Measurements from ENCODE around the gene RNF213.

The RNF213 gene

DNA sequence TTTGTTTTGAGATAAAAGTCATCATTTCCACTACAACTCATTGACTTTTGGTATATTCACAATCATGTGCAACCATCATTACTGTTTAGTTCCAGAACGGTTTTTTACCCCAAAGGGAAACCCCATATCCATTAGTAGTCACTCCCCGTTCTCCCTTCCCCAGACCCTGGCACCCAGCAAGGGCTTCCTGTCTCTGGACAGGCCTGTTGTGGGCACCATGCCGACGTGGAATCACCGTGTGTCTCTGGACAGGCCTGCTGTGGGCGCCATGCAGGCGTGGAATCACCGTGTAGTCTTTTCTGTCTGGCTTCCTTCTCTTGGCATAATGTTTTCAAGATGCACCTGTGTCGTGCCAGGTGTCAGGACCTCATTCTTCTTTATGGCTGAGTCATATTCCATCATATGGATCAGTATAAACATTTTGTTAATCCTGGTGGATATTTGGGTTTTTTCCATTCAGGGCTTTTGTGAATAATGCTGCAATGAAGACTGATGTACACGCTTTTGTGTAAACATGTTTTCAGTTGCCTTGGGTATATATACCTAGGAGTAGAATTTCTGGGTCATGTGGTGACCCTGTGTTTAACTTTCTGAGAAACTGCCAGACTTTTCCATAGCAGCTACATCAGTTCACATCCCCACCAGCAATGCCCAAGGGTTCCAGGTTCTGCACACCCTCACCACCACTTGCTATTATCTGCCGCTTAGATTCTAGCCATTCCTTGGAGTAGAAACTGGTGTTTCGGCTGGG, 173.4 kb downstream of the RNF213 start:
- no peaks in the 10 kb centered on the region for H3K9me3 ChIP-seq (ENCODE audit: insufficient read depth, low read length)
- no peaks in the 10 kb centered on the region for H3K27me3 ChIP-seq (ENCODE audit: low read depth, low read length)
- TF ChIP-seq CTCF (IDR thresholded peaks at IDR 0.05; ENCODE audit: low read depth, low read length) (no peak), EZH2phosphoT487 (IDR thresholded peaks at IDR 0.05; ENCODE audit: low read depth) (no peak)
- H3K9ac ChIP-seq (ENCODE audit: low read length) = no peak overlapping the region
- no peak overlapping the region for H3K4me3 ChIP-seq (ENCODE audit: low read length)
- no peak overlapping the region for H3K4me2 ChIP-seq (ENCODE audit: low read length)
- H3K27ac ChIP-seq (ENCODE audit: low read length) = no peak overlapping the region
- no peak overlapping the region for H2AFZ ChIP-seq (ENCODE audit: low read depth, low read length)
- H3K36me3 ChIP-seq (replicated peaks; ENCODE audit: low read depth, low read length) = no peaks in the 10 kb centered on the region
- H3K4me1 ChIP-seq (ENCODE audit: low read length) = no peaks in the 10 kb centered on the region
- H4K20me1 ChIP-seq (ENCODE audit: insufficient read depth, low read length) = no peaks in the 10 kb centered on the region
- H3K79me2 ChIP-seq (ENCODE audit: low read length) = no peaks in the 10 kb centered on the region

GRCh38 chr17:80437532-80437931, 176.9 kb downstream of the RNF213 start:
- Histone ChIP-seq H3K4me3 (ENCODE audit: low read length) (no peak overlapping the region), H3K27me3 (ENCODE audit: low read depth, low read length) (no peaks in the 10 kb centered on the region), H3K27ac (ENCODE audit: low read length) (no peak overlapping the region), H3K9me3 (ENCODE audit: insufficient read depth, low read length) (no peaks in the 10 kb centered on the region), H3K4me2 (ENCODE audit: low read length) (no peak overlapping the region), H4K20me1 (ENCODE audit: insufficient read depth, low read length) (peaks cover 7% of the 10 kb centered on the region; the same call in 1 of the 2 replicates), H3K4me1 (ENCODE audit: low read length) (no peaks in the 10 kb centered on the region), H3K9ac (ENCODE audit: low read length) (no peak overlapping the region), H3K79me2 (ENCODE audit: low read length) (no peaks in the 10 kb centered on the region), H3K36me3 (replicated peaks; ENCODE audit: low read depth, low read length) (no peaks in the 10 kb centered on the region), H2AFZ (ENCODE audit: low read depth, low read length) (no peak overlapping the region)
- TF ChIP-seq CTCF (IDR thresholded peaks at IDR 0.05; ENCODE audit: low read depth, low read length) (no peak), EZH2phosphoT487 (IDR thresholded peaks at IDR 0.05; ENCODE audit: low read depth) (no peak)

DNA sequence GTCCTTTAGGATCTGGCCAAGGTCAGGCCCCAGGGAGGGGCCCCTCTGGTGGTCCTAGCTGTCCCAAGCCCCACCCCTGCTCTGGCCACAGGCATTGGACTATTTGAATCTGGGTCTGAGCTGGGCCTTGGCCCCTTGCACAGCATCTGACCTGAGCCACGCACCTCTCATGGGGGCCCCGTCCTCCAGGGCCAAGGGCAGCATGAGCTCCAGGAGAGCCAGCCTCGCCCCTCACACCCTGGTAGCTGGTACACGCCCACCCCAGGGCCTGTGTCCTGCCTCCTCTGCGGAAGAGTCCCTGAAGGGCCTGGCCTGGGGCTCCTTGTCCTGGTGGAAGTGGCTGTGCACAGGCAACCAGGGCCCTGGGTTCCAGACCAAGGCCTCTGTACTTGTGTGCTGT, 178.2 kb downstream of the RNF213 start:
- no peak overlapping the region for H3K27ac ChIP-seq (ENCODE audit: low read length)
- no peak overlapping the region for H3K9ac ChIP-seq (ENCODE audit: low read length)
- no peak overlapping the region for H2AFZ ChIP-seq (ENCODE audit: low read depth, low read length)
- H3K4me3 ChIP-seq (ENCODE audit: low read length) = no peak overlapping the region
- peaks cover 7% of the 10 kb centered on the region; the same call in 1 of the 2 replicates for H4K20me1 ChIP-seq (ENCODE audit: insufficient read depth, low read length)
- no peak overlapping the region for H3K4me2 ChIP-seq (ENCODE audit: low read length)
- H3K36me3 ChIP-seq (replicated peaks; ENCODE audit: low read depth, low read length) = no peaks in the 10 kb centered on the region
- no peaks in the 10 kb centered on the region for H3K9me3 ChIP-seq (ENCODE audit: insufficient read depth, low read length)
- no peaks in the 10 kb centered on the region for H3K79me2 ChIP-seq (ENCODE audit: low read length)
- no peaks in the 10 kb centered on the region for H3K4me1 ChIP-seq (ENCODE audit: low read length)
- H3K27me3 ChIP-seq (ENCODE audit: low read depth, low read length) = no peaks in the 10 kb centered on the region
- TF ChIP-seq EZH2phosphoT487 (IDR thresholded peaks at IDR 0.05; ENCODE audit: low read depth) (no peak), CTCF (IDR thresholded peaks at IDR 0.05; ENCODE audit: low read depth, low read length) (no peak)

DNA sequence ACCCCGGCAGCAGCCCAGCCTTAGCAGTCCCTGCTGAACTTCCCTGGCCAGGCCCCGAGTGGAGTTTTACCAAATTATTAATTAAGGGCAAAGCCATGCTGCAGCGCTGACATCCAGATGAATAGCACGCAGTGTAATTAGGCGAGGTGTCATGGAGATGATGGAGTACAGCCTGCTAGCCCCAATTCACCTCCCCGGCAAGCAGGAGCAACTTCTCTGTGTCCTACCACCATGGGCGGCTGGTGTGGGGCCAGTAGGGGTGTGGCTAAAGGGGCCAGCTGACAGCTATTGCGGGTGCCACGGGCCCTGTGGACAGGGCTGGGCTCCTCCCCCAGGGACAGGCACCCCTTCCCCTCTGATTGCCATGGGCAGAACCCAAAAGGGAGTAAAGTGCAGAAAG, 178.8 kb downstream of the RNF213 start:
- Histone ChIP-seq H3K4me2 (ENCODE audit: low read length) (no peak overlapping the region), H3K27me3 (ENCODE audit: low read depth, low read length) (no peaks in the 10 kb centered on the region), H3K4me3 (ENCODE audit: low read length) (no peak overlapping the region), H3K9ac (ENCODE audit: low read length) (no peak overlapping the region), H3K27ac (ENCODE audit: low read length) (no peak overlapping the region), H3K9me3 (ENCODE audit: insufficient read depth, low read length) (no peaks in the 10 kb centered on the region), H3K4me1 (ENCODE audit: low read length) (no peaks in the 10 kb centered on the region), H3K36me3 (replicated peaks; ENCODE audit: low read depth, low read length) (no peaks in the 10 kb centered on the region), H3K79me2 (ENCODE audit: low read length) (no peaks in the 10 kb centered on the region), H4K20me1 (ENCODE audit: insufficient read depth, low read length) (peaks cover 7% of the 10 kb centered on the region; the same call in 1 of the 2 replicates), H2AFZ (ENCODE audit: low read depth, low read length) (no peak overlapping the region)
- no peak for TF ChIP-seq CTCF (IDR thresholded peaks at IDR 0.05; ENCODE audit: low read depth, low read length)
- no peak for TF ChIP-seq EZH2phosphoT487 (IDR thresholded peaks at IDR 0.05; ENCODE audit: low read depth)

All from OCI-LY3 (cell line).